ENCODE data around the gene RFLNA.

The RFLNA gene

DNA sequence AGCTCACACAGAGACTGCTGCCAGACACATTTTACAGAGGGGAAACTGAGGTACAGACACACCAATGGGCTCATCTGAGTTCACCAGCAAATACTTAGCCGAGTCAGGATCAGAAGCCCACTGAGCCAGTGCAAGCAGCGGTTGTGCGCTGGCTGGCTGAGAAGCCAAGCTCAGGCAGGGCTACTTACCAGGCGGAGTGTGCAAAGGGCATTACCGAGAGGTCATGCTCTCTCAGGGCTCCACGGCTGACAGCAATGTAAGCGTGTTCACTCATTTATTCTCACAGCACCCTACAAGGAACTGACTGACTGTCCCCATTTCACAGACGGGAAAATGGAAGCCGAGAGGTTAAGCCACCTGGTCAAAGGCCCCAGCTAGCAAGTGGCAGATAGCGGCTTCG is 63.7 kb downstream of the RFLNA start:
- DNase-seq (ENCODE audit: low read depth): no peak

DNA sequence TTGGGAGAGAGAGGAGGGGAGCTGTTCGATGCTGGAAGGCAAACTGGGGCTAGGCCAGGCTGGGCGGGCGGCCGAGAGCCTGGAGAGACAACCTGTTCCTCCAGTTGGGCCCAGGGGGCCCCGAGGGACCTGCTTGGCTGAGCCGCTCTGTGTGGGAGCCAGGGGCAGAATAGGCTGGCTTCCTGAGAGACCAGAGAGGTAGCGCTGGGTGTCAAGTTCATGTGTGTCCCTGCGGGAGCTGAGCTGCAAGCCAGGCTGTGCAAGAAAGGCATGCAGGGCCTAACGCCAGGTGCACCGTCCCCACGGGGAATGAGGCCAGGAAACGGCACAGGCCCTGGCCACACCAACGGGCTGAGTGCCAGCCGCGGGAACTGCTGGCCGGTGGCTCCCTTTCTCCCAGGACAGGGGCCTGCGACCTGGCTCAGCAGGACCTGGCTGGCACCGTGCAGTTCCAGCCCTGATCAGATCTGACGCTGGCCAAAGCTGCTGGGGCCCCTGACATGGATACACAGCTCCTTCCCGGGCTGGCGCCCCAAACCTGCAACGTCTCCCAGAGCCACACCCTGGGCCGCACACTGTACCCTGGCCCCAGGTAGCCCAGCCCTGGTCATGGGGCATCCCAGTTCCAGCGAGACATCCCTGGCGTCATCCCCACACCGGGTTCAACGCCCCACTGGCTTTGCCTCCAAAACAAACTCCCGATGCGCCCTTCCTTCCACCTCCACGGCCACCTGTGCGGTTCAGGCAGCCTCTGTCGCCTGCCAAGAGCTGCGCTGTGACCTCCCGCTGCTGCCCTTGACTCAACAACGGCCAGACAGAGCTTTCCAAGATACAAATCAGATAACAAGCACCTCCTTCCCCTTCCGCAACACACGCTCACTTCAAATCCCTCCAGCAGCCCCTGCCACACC is 65.0 kb downstream of the RFLNA start:
- DNase-seq (ENCODE audit: low read depth): no peak

- no peak for DNase-seq (ENCODE audit: low read depth)
Measured at GRCh38 chr12:124361074-124361970, 66.4 kb downstream of the RFLNA start.

- DNase-seq (ENCODE audit: low read depth): no peak
Measured at GRCh38 chr12:124361996-124362395, 67.1 kb downstream of the RFLNA start.

GRCh38 chr12:124363353-124363965 is 68.6 kb downstream of the RFLNA start:
- no peak for DNase-seq (ENCODE audit: low read depth)

GRCh38 chr12:124364543-124364942 is 69.7 kb downstream of the RFLNA start:
- DNase-seq (ENCODE audit: low read depth): no peak
